GM21737 (cell line): ENCODE data around the gene UBB.

Experiments
- ATAC-seq: cut with Tn5 transposase; IDR thresholded peaks from one replicate; pipeline ENCODE4 v1.9.1; 2021; ENCODE audit warnings: mild to moderate bottlenecking, moderate library complexity; ENCODE audit not compliant: unreplicated experiment

Gene UBB

GRCh38 chr17:16417896-16418684, 37.2 kb downstream of the UBB start:
- no peak for ATAC-seq

- no peak for ATAC-seq
Measured at GRCh38 chr17:16418685-16419068, 37.8 kb downstream of the UBB start.

- ATAC-seq = peak; percentile 34
Measured at GRCh38 chr17:16419074-16419928, 38.4 kb downstream of the UBB start.

DNA sequence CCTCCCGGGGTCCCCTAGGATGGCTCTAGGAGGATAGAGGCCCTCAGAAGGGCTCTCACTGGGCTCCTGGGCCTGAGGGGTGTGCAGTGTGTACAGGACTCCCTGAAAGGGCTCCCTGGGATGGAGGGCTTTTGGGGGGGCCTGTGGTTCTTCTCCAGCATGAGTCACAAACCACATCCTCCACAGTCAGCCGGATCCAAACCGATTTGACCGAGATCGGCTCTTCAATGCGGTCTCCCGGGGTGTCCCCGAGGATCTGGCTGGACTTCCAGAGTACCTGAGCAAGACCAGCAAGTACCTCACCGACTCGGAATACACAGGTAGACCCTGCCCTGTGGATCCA, 39.0 kb downstream of the UBB start:
- no peak for ATAC-seq

- ATAC-seq = no peak
Measured at GRCh38 chr17:16422416-16422815, 41.5 kb downstream of the UBB start.

DNA sequence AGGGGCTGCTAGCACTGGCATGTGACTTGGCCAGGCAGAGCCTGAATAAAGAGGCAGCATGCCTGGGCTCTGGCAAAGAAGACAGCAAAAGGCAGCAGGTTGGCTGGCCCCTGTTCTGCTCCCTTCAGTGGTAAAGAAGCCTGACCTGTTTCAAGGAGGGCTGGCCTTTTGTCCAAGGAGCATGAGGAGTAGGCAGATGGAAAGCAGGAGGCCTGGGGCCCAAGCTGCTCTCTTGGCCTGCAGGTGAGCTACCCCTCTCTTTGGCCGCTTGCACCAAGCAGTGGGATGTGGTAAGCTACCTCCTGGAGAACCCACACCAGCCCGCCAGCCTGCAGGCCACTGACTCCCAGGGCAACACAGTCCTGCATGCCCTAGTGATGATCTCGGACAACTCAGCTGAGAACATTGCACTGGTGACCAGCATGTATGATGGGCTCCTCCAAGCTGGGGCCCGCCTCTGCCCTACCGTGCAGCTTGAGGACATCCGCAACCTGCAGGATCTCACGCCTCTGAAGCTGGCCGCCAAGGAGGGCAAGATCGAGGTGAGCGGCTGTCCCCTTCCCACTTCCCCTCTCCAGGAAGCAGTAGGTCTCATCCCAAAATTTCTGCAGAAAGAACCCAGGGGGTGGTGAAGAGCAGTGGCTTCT, 42.5 kb downstream of the UBB start:
- ATAC-seq = no peak

GRCh38 chr17:16425202-16425601, 44.3 kb downstream of the UBB start:
- no peak for ATAC-seq

- ATAC-seq = no peak
Measured at GRCh38 chr17:16425698-16426659, 45.1 kb downstream of the UBB start.

GRCh38 chr17:16427020-16427419, 46.1 kb downstream of the UBB start:
- no peak for ATAC-seq

DNA sequence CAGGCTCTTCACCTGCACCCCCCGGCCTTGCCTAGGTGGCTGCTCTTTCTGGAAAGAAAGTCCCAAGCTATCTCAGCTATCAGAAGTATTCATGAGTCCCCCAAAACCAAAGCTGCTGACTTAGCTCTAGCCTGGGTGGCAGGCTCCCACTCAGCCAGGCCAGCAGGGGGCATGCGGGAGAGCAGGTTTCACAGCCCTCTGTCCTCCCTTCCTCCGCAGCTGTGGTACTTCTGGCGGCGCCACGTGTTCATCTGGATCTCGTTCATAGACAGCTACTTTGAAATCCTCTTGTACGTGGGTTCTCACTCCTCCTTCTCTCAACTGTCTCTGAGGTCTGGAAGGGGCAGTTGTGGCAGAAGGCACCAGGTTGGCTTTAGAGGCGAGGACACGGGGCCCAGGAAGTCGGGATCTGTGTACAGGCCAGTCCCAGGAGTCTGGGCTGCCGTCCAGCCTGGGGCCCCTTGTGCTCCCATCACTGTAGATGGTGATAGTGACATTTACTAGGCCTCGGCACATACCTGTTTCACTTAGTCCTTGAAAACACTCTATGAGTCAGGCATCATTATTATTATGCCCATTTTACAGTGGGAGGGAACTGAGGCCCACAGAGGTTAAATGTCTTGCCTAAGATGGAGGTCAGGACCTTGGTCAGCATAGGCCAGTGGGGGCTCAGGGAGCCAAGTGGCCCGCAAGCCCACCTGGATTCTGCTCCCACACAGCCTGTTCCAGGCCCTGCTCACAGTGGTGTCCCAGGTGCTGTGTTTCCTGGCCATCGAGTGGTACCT, 47.4 kb downstream of the UBB start:
- ATAC-seq = no peak

GRCh38 chr17:16429083-16429482, 48.2 kb downstream of the UBB start:
- ATAC-seq = no peak

DNA sequence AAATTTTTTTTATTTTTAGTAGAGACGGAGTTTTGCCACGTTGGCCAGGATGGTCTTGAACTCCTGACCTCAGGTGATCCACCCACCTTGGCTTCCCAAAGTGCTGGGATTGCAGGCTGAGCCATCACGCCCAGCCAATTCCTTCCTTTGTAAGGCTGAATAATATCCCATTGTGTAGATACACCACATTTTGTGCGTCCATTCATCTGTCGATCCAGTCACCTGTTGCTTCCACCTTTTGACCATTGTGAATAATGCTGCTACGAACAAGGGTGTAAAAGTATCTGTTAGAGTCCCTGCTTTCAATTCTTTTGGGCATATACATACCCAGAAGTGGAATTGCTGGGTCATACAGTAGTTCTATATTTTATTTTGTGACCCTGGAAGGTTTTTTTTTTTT, 49.8 kb downstream of the UBB start:
- ATAC-seq = no peak

GRCh38 chr17:16432017-16432416, 51.1 kb downstream of the UBB start:
- no peak for ATAC-seq
